Neural cell (in vitro differentiated cells): ENCODE measurements around the gene SFXN1. TPM values are rescaled to one million over a fixed set of nuclear protein-coding genes. Genes with fewer than 3 reads are reported as not detected.

ENCODE experiments used
- H2AFZ ChIP-seq: fragments of 200-600, 300-800 bp; sonication (generic), shearing (Covaris generic); 2 replicates; pipeline ENCODE4 v1.6.0; 2014; ENCODE audit warnings: low read depth, mild to moderate bottlenecking, antibody characterized with exemption, low read length, moderate library complexity
- H3F3A ChIP-seq: fragments of 200-600 bp; shearing (Covaris generic); 2 replicates; pipeline ENCODE4 v1.6.1; 2016; ENCODE audit warnings: mild to moderate bottlenecking, moderate library complexity, mixed read lengths, antibody characterized with exemption, low read length; ENCODE audit not compliant: insufficient read depth, poor library complexity, severe bottlenecking
- H3K27ac ChIP-seq: fragments of 200-600, 300-800 bp; sonication (generic), shearing (Covaris generic); 2 replicates; pipeline ENCODE4 v1.5.1; 2014; ENCODE audit warnings: mild to moderate bottlenecking, low read length, moderate library complexity
- H3K27me3 ChIP-seq: fragments of 300-800, 200-600 bp; sonication (generic), shearing (Covaris generic); 2 replicates; pipeline ENCODE4 v1.6.0; 2014; ENCODE audit warnings: mild to moderate bottlenecking, low read depth, low read length, moderate library complexity; ENCODE audit not compliant: insufficient read depth
- H3K36me3 ChIP-seq: fragments of 300-800, 200-600 bp; sonication (generic), shearing (Covaris generic); 2 replicates; pipeline ENCODE4 v1.5.1; 2014; ENCODE audit warnings: mild to moderate bottlenecking, antibody characterized with exemption, low read length, moderate library complexity; ENCODE audit not compliant: insufficient read depth
- H3K4me2 ChIP-seq: fragments of 300-800, 200-600 bp; sonication (generic), shearing (Covaris generic); 2 replicates; pipeline ENCODE4 v1.6.0; 2014; ENCODE audit warnings: mild to moderate bottlenecking, low read length
- H3K4me3 ChIP-seq: fragments of 300-800, 200-600 bp; sonication (generic), shearing (Covaris generic); 2 replicates; pipeline ENCODE4 v1.5.1; 2014; ENCODE audit warnings: mild to moderate bottlenecking, low read length, moderate library complexity
- H3K79me2 ChIP-seq: fragments of 200-600 bp; shearing (Covaris generic); replicated peaks from 2 replicates; pipeline ENCODE4 v1.6.0; 2014; ENCODE audit warnings: mild to moderate bottlenecking, low read length, moderate library complexity; ENCODE audit not compliant: insufficient read depth
- H3K9ac ChIP-seq: fragments of 300-800, 200-600 bp; sonication (generic), shearing (Covaris generic); 2 replicates; pipeline ENCODE4 v1.6.1; 2016; ENCODE audit warnings: mild to moderate bottlenecking, low read length, mixed read lengths
- H3K9me2 ChIP-seq: fragments of 200-600 bp; shearing (Covaris generic); 2 replicates; pipeline ENCODE4 v1.6.1; 2016; ENCODE audit warnings: mild to moderate bottlenecking, low read length, mixed read lengths; ENCODE audit not compliant: insufficient read depth
- H3K9me3 ChIP-seq: fragments of 200-600, 300-800 bp; sonication (generic), shearing (Covaris generic); 2 replicates; pipeline ENCODE4 v1.6.1; 2016; ENCODE audit warnings: mild to moderate bottlenecking, mixed run types, low read length, moderate library complexity, mixed read lengths
- H4K20me1 ChIP-seq: fragments of 200-600 bp; shearing (Covaris generic); 2 replicates; pipeline ENCODE4 v1.6.1; 2016; ENCODE audit warnings: mild to moderate bottlenecking, mixed run types; ENCODE audit not compliant: insufficient read depth
- EP300 ChIP-seq: fragments of 450-650 bp; conservative IDR thresholded peaks from 2 replicates; pipeline ENCODE4 v1.6.1; 2014; ENCODE audit warnings: antibody characterized with exemption, mild to moderate bottlenecking, moderate library complexity; ENCODE audit not compliant: poor library complexity, severe bottlenecking
- EZH2 ChIP-seq: fragments of 200-600, 300-800 bp; shearing (Covaris generic), sonication (generic); IDR thresholded peaks from 2 replicates; pipeline ENCODE4 v1.6.1; 2014; ENCODE audit warnings: antibody characterized with exemption, low read length, borderline replicate concordance, mild to moderate bottlenecking; ENCODE audit not compliant: insufficient read depth, poor library complexity, severe bottlenecking
- MXI1 ChIP-seq: fragments of 450-650 bp; conservative IDR thresholded peaks from 2 replicates; pipeline ENCODE4 v1.6.1; 2014; ENCODE audit warnings: antibody characterized with exemption, mild to moderate bottlenecking; ENCODE audit not compliant: poor library complexity, severe bottlenecking
- POLR2AphosphoS5 ChIP-seq: IDR thresholded peaks from 2 replicates; pipeline ENCODE4 v1.6.1; 2012
- RAD21 ChIP-seq: fragments of 450-650 bp; conservative IDR thresholded peaks from 2 replicates; pipeline ENCODE4 v1.6.1; 2014; ENCODE audit warnings: antibody characterized with exemption, mild to moderate bottlenecking, moderate library complexity
- SMC3 ChIP-seq: fragments of 450-650 bp; conservative IDR thresholded peaks from 2 replicates; pipeline ENCODE4 v1.6.1; 2014; ENCODE audit warnings: antibody characterized with exemption, mild to moderate bottlenecking, moderate library complexity; ENCODE audit not compliant: poor library complexity
- TAF1 ChIP-seq: IDR thresholded peaks from 2 replicates; pipeline ENCODE4 v1.6.1; 2012; ENCODE audit warnings: low read depth
- polyA plus RNA-seq: library from polyadenylated mRNA; depleted of rRNA; stranded (reverse); fragments of >200 nt; gene quantifications from 2 replicates; pipeline ENCODE4 v1.2.3, GENCODE V29; 2014
- TF ChIP-seq, protein P1 (sequence below): fragments of 450-650 bp; IDR thresholded peaks from 2 replicates; pipeline ENCODE4 v1.5.1; 2014; ENCODE audit warnings: antibody characterized with exemption, mild to moderate bottlenecking, moderate library complexity; ENCODE audit not compliant: poor library complexity, severe bottlenecking
- TF ChIP-seq, protein P2 (sequence below): IDR thresholded peaks from 2 replicates; pipeline ENCODE4 v1.6.1; 2012; ENCODE audit warnings: borderline replicate concordance

SFXN1 gene
- polyA plus RNA-seq, 1 donor from 2014 or later = 109 TPM

DNA sequence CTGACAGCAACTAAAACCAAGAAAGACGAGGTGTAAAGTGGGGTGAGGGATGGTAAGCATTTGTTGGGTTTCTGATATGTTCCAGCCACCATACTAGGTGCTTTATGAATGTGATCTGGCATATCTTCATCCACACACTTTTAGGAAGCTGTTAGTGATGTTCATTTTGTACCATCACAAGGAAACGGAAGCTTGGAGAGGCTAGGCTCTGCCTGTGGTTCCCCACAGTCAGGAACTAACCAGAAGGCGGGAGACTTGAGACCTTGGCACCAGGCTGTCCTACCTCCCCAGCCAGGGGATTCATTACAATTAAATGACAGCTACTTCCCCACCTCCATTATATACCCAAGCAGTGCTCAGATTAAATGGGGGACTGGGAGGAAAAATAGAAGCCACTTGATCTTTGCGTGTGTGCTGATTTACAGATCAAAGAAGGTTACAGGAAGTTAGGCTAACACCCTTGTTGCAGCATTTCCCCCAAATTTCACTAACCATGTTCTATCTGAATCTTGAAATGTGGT lies 43.0 kb downstream of the SFXN1 start:
- no peaks in the 10 kb centered on the region for H3K27me3 ChIP-seq
- no peak overlapping the region for H3K9ac ChIP-seq
- no peak for TF ChIP-seq RAD21
- TF ChIP-seq, protein P1, sequence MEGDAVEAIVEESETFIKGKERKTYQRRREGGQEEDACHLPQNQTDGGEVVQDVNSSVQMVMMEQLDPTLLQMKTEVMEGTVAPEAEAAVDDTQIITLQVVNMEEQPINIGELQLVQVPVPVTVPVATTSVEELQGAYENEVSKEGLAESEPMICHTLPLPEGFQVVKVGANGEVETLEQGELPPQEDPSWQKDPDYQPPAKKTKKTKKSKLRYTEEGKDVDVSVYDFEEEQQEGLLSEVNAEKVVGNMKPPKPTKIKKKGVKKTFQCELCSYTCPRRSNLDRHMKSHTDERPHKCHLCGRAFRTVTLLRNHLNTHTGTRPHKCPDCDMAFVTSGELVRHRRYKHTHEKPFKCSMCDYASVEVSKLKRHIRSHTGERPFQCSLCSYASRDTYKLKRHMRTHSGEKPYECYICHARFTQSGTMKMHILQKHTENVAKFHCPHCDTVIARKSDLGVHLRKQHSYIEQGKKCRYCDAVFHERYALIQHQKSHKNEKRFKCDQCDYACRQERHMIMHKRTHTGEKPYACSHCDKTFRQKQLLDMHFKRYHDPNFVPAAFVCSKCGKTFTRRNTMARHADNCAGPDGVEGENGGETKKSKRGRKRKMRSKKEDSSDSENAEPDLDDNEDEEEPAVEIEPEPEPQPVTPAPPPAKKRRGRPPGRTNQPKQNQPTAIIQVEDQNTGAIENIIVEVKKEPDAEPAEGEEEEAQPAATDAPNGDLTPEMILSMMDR = no peak
- TF ChIP-seq MXI1 = no peak
- no peak for TF ChIP-seq TAF1
- TF ChIP-seq, protein P2, sequence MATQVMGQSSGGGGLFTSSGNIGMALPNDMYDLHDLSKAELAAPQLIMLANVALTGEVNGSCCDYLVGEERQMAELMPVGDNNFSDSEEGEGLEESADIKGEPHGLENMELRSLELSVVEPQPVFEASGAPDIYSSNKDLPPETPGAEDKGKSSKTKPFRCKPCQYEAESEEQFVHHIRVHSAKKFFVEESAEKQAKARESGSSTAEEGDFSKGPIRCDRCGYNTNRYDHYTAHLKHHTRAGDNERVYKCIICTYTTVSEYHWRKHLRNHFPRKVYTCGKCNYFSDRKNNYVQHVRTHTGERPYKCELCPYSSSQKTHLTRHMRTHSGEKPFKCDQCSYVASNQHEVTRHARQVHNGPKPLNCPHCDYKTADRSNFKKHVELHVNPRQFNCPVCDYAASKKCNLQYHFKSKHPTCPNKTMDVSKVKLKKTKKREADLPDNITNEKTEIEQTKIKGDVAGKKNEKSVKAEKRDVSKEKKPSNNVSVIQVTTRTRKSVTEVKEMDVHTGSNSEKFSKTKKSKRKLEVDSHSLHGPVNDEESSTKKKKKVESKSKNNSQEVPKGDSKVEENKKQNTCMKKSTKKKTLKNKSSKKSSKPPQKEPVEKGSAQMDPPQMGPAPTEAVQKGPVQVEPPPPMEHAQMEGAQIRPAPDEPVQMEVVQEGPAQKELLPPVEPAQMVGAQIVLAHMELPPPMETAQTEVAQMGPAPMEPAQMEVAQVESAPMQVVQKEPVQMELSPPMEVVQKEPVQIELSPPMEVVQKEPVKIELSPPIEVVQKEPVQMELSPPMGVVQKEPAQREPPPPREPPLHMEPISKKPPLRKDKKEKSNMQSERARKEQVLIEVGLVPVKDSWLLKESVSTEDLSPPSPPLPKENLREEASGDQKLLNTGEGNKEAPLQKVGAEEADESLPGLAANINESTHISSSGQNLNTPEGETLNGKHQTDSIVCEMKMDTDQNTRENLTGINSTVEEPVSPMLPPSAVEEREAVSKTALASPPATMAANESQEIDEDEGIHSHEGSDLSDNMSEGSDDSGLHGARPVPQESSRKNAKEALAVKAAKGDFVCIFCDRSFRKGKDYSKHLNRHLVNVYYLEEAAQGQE = no peak
- TF ChIP-seq POLR2AphosphoS5 = no peak
- TF ChIP-seq EZH2 = no peak
- TF ChIP-seq SMC3 = no peak
- TF ChIP-seq EP300 = no peak
- no peak overlapping the region for H3K27ac ChIP-seq
- no peaks in the 10 kb centered on the region for H4K20me1 ChIP-seq
- H3K4me2 ChIP-seq = no peak overlapping the region
- peaks cover 40% of the 10 kb centered on the region for H3K36me3 ChIP-seq
- no peak overlapping the region for H2AFZ ChIP-seq
- no peaks in the 10 kb centered on the region for H3K79me2 ChIP-seq
- no peaks in the 10 kb centered on the region for H3F3A ChIP-seq
- H3K4me3 ChIP-seq = no peak overlapping the region
- no peaks in the 10 kb centered on the region for H3K9me3 ChIP-seq
- H3K9me2 ChIP-seq = no peaks in the 10 kb centered on the region

DNA sequence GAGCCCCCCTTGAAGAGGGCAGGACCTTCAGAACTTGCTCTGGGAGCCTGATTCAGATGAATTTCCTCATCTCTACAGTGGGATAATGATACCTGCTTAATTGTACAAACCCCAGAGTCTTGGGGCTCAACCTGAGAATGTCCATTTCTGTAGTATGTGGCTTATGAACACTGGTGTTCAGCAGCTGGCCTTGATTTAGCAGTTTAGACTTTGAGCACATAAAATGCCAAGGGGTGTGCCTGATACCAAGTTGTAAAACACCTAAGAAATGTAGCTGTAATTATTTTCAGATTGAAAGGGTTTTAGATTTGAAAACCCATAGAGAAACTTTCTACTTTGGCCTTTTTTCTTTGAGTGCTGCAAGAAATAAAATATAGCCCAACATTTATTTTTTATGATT lies 44.9 kb downstream of the SFXN1 start:
- H3K9ac ChIP-seq = no peak overlapping the region
- no peaks in the 10 kb centered on the region for H3K79me2 ChIP-seq
- H3K9me3 ChIP-seq = no peaks in the 10 kb centered on the region
- no peaks in the 10 kb centered on the region for H3K27me3 ChIP-seq
- H3K9me2 ChIP-seq = no peaks in the 10 kb centered on the region
- H3K4me3 ChIP-seq = no peak overlapping the region
- TF ChIP-seq RAD21 = no peak
- no peak for TF ChIP-seq SMC3
- TF ChIP-seq, protein P1 = no peak
- TF ChIP-seq TAF1 = no peak
- TF ChIP-seq POLR2AphosphoS5 = no peak
- TF ChIP-seq, protein P2 = no peak
- no peak for TF ChIP-seq EP300
- TF ChIP-seq MXI1 = no peak
- TF ChIP-seq EZH2 = no peak
- no peaks in the 10 kb centered on the region for H4K20me1 ChIP-seq
- no peak overlapping the region for H3K4me2 ChIP-seq
- H3K27ac ChIP-seq = no peak overlapping the region
- H2AFZ ChIP-seq = no peak overlapping the region
- H3F3A ChIP-seq = no peaks in the 10 kb centered on the region
- H3K36me3 ChIP-seq = peaks cover 29% of the 10 kb centered on the region
